Sigmoid colon (tissue), 7 donors: Measurements from ENCODE around the gene RAB31. TPM values are rescaled to one million over a fixed set of nuclear protein-coding genes. Genes with fewer than 3 reads are reported as not detected.
A peak's percentile ranks its signal among the peaks of the same experiment; 100 is the strongest.

ENCODE experiments used
- DNase-seq: peaks from one replicate; pipeline ENCODE4 v3.0.0-alpha.2; 2019
- H3K27ac ChIP-seq, 4 donors: fragments of 200-600 bp; sonication (generic); one replicate each; pipeline ENCODE4 v1.5.1; 2016 to 2019; ENCODE audit warnings: mild to moderate bottlenecking in 1 of 4
- H3K27me3 ChIP-seq, 3 donors: fragments of 200-600 bp; sonication (generic); one replicate each; pipeline ENCODE4 v1.5.1; 2019; ENCODE audit warnings: mild to moderate bottlenecking in 1 of 3
- H3K36me3 ChIP-seq, 4 donors: fragments of 200-600 bp; sonication (generic); one replicate each; pipeline ENCODE4 v1.5.1; 2016 to 2019
- H3K4me1 ChIP-seq, 4 donors: fragments of 200-600 bp; sonication (generic); one replicate each; pipeline ENCODE4 v1.5.1; 2017 to 2019
- H3K4me3 ChIP-seq, 4 donors: fragments of 200-600 bp; sonication (generic); one replicate each; pipeline ENCODE4 v1.5.1; 2017 to 2019; ENCODE audit warnings: mild to moderate bottlenecking in 2 of 4, moderate library complexity in 1 of 4
- H3K9me3 ChIP-seq, 4 donors: fragments of 200-600 bp in 3 of 4; sonication (generic) in 3 of 4; one replicate each; pipeline versions ENCODE4 v1.5.1 to v1.6.1; 2013 to 2019
- EP300 ChIP-seq, 4 donors: sonication (generic); formaldehyde crosslinking; IDR thresholded peaks; one replicate each; pipeline ENCODE4 v1.6.1; 2017; ENCODE audit warnings: antibody characterized with exemption in 4 of 4
- POLR2A ChIP-seq, 2 donors: fragments of 450-650 bp; IDR thresholded peaks; one replicate each; pipeline ENCODE4 v1.6.1; 2016; ENCODE audit warnings: antibody characterized with exemption in 2 of 2, mild to moderate bottlenecking in 2 of 2, moderate library complexity in 2 of 2
- POLR2AphosphoS5 ChIP-seq, 4 donors: sonication (generic); formaldehyde crosslinking; IDR thresholded peaks; one replicate each; pipeline ENCODE4 v1.6.1; 2017; ENCODE audit warnings: antibody characterized with exemption in 4 of 4
- WGBS, 2 donors: extraction: QIAGEN DNeasy Blood & Tissue Kit; methylation state at CpG; one replicate each; pipeline ENCODE4 v1.1.7; 2013; 5-methylcytosine and 5-hydroxymethylcytosine counted together
- intact Hi-C: fragments of 100-400 bp; cut with DNase I; formaldehyde crosslinking; loops from one replicate; pipeline ENCODE4 v1.15.1; 2023
- polyA plus RNA-seq, 3 donors: library from polyadenylated mRNA; stranded (reverse); fragments of 200-250 nt; gene quantifications; one replicate each; pipeline ENCODE4 v1.2.3, GENCODE V29; 2013
- total RNA-seq, 4 donors: library from RNA; depleted of rRNA; stranded (reverse); fragments of >200 nt; gene quantifications; one replicate each; pipeline ENCODE4 v1.1.0, GENCODE V29; 2016
- TF ChIP-seq, protein P1 (sequence below), 4 experiments: fragments of 450-650 bp in 3 of 4; fragments of 200-600 bp in 1 of 4; IDR thresholded peaks; one replicate each; pipeline ENCODE4 v1.5.1; 2016 to 2019; ENCODE audit warnings: antibody characterized with exemption in 4 of 4, mild to moderate bottlenecking in 3 of 4, moderate library complexity in 2 of 4
- donor health status: healthy with polysubstance abuse.
- donor health status: Bipolar disorder and iron deficiency.
- donor health status: healthy.

The RAB31 gene
- total and polyA plus RNA-seq, 7 donors, result 16.2 to 74.6 (median 52.0) TPM

GRCh38 chr18:9705183-9705829 lies 2.8 kb upstream of the RAB31 start:
- no peaks in the 10 kb centered on the region for H3K36me3 ChIP-seq
- H3K27ac ChIP-seq, result no peak overlapping the region
- no peaks in the 10 kb centered on the region for H3K27me3 ChIP-seq
- DNase-seq, result peak; percentile 10
- intact Hi-C loops, result loop anchor here (5.0 kb wide), 5 partner anchors 67 to 817 kb away; partner anchors contain the start of gene VAPA
- TF ChIP-seq EP300 (IDR thresholded peaks at IDR 0.05) (no peak), POLR2A (IDR thresholded peaks at IDR 0.05) (no peak), POLR2AphosphoS5 (IDR thresholded peaks at IDR 0.05) (no peak)
- TF ChIP-seq, protein P1, sequence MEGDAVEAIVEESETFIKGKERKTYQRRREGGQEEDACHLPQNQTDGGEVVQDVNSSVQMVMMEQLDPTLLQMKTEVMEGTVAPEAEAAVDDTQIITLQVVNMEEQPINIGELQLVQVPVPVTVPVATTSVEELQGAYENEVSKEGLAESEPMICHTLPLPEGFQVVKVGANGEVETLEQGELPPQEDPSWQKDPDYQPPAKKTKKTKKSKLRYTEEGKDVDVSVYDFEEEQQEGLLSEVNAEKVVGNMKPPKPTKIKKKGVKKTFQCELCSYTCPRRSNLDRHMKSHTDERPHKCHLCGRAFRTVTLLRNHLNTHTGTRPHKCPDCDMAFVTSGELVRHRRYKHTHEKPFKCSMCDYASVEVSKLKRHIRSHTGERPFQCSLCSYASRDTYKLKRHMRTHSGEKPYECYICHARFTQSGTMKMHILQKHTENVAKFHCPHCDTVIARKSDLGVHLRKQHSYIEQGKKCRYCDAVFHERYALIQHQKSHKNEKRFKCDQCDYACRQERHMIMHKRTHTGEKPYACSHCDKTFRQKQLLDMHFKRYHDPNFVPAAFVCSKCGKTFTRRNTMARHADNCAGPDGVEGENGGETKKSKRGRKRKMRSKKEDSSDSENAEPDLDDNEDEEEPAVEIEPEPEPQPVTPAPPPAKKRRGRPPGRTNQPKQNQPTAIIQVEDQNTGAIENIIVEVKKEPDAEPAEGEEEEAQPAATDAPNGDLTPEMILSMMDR (IDR thresholded peaks at IDR 0.05), result no peak
- 32 to 59% methylated on average over 6 of the region's 6 CpGs for WGBS, 2 donors
- no peak overlapping the region for H3K4me3 ChIP-seq
- no peaks in the 10 kb centered on the region for H3K9me3 ChIP-seq
- peaks cover 0 to 22% (median 13%) of the 10 kb centered on the region in 4 donors for H3K4me1 ChIP-seq

GRCh38 chr18:9706081-9706935 lies 1.8 kb upstream of the RAB31 start:
- Histone ChIP-seq H3K4me1 (peaks cover 0 to 32% (median 18%) of the 10 kb centered on the region in 4 donors), H3K36me3 (no peaks in the 10 kb centered on the region), H3K4me3 (no peak overlapping the region), H3K27ac (peak overlapping the region; percentile 93 to 98 (median 94)), H3K9me3 (no peaks in the 10 kb centered on the region), H3K27me3 (no peaks in the 10 kb centered on the region)
- DNase-seq, result peak; percentile 56
- no peak for TF ChIP-seq POLR2A (IDR thresholded peaks at IDR 0.05)
- TF ChIP-seq, protein P1 (IDR thresholded peaks at IDR 0.05), result no peak
- intact Hi-C loops, result loop anchor here (5.0 kb wide), 5 partner anchors 66 to 816 kb away; partner anchors contain the start of gene VAPA
- 87 to 91% methylated on average over 12 of the region's 12 CpGs for WGBS, 2 donors

DNA sequence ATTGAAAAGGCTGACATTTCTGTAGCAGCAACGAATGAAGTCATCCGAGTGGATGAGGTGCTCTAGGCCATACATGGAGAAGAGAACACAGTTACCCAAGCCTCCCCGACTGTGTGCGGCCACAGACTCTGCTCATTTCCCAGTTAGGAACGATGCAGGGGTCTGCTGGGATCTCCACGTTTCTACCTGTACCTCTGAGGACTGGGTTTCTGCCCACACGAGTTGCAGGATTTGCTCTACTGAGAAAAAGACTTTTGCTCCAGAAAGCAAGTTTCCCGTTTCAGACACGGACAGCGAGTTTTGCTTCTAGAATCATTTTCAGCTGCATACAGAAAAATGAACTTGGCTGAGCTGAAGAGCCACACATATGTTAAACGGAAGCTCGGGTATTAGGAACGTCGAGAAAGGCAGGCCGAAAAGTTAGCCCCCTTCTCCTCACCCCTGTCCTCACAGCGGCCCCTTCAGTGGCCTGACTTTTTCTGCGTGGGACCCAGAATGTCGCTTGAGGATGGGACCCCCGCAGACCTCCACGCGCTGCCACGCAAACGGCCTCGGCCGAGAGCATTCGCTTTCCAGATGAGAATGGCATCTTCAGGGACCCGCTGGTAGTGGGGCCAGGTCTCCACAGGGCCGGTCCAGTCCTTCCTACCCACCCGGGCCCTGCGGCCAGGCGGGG lies 582 bp upstream of the RAB31 start:
- H3K4me3 ChIP-seq, result peak overlapping the region; percentile 46 to 98 (median 84)
- 22 to 37% methylated on average over 31 of the region's 31 CpGs for WGBS, 2 donors
- intact Hi-C loops, result loop anchor here (2.0 to 5.0 kb wide), 7 partner anchors 65 to 815 kb away; partner anchors contain the start of genes PPP4R1 and VAPA
- H3K27ac ChIP-seq, result peak overlapping the region; percentile 93 to 98 (median 94)
- H3K27me3 ChIP-seq, result no peaks in the 10 kb centered on the region
- TF ChIP-seq, protein P1 (IDR thresholded peaks at IDR 0.05), result no peak
- no peak for TF ChIP-seq EP300 (IDR thresholded peaks at IDR 0.05)
- TF ChIP-seq POLR2AphosphoS5 (IDR thresholded peaks at IDR 0.05), result peak; percentile 44 to 90 (median 76)
- TF ChIP-seq POLR2A (IDR thresholded peaks at IDR 0.05), result peak; percentile 62 to 78
- DNase-seq, result peak; percentile 78
- H3K36me3 ChIP-seq, result no peaks in the 10 kb centered on the region
- H3K4me1 ChIP-seq, result peaks cover 0 to 44% (median 29%) of the 10 kb centered on the region in 4 donors
- no peaks in the 10 kb centered on the region for H3K9me3 ChIP-seq

GRCh38 chr18:9708434-9709303 lies 568 bp downstream of the RAB31 start:
- Histone ChIP-seq H3K4me3 (peak overlapping the region; percentile 82 to 98 (median 88)), H3K27ac (peak overlapping the region; percentile 93 to 98 (median 94)), H3K9me3 (no peaks in the 10 kb centered on the region), H3K36me3 (no peaks in the 10 kb centered on the region), H3K27me3 (no peaks in the 10 kb centered on the region), H3K4me1 (peaks cover 0 to 54% (median 32%) of the 10 kb centered on the region in 4 donors)
- DNase-seq, result peak; percentile 69
- TF ChIP-seq POLR2AphosphoS5 (IDR thresholded peaks at IDR 0.05) (no peak), EP300 (IDR thresholded peaks at IDR 0.05) (no peak), POLR2A (IDR thresholded peaks at IDR 0.05) (peak in 1 of 2 donors; percentile 19)
- TF ChIP-seq, protein P1 (IDR thresholded peaks at IDR 0.05), result no peak
- WGBS, 2 donors, result 1 to 2% methylated on average over 84 of the region's 84 CpGs
- intact Hi-C loops, result loop anchor here (2.0 to 5.0 kb wide), 7 partner anchors 64 to 814 kb away; partner anchors contain the start of genes PPP4R1 and VAPA
